Effector CD4-positive, alpha-beta T cell (primary cell): Measurements from ENCODE around the gene ABCG1.
"Not testable (repeated sequence)": the region's sequence is repeated elsewhere in the genome, so short reads cannot be mapped to it uniquely, and the experiment has no call there.

Source experiments
- DNase-seq: peaks from one replicate; pipeline ENCODE4 v3.0.0-alpha.2; 2020
- total RNA-seq: gene quantifications from one replicate; lab custom pipeline; 2026; lab: John Stamatoyannopoulos, UW

Gene ABCG1
- total RNA-seq: 48.6 reads per million, percentile 67 among the genes with 10 or more reads in this experiment

DNA sequence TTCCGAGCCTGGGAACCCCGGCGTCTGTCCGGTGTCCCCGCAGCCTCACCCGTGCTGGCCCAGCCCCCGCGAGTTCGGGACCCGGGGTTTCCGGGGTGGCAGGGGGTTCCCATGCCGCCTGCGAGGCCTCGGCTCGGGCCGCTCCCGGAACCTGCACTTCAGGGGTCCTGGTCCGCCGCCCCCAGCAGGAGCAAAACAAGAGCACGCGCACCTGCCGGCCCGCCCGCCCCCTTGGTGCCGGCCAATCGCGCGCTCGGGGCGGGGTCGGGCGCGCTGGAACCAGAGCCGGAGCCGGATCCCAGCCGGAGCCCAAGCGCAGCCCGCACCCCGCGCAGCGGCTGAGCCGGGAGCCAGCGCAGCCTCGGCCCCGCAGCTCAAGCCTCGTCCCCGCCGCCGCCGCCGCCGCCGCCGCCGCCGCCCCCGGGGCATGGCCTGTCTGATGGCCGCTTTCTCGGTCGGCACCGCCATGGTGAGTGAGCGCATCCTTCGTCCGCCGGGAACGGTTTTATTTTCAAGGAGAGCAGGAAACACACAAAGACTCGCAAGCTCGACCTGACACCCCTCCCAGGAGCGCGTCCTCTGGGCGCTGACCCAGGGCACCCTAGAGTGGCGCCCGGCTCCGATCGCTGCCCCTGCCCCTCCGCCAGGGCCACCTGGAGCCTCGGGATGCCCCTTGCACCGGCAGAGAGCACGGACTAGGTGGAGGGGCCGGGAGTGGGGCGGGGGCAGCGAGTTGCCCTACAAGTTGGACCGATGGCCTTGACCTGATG, at the start of gene ABCG1:
ABCG1 (plus strand) TSS at position 305 of the 770 bp plus-strand sequence; CDS start at position 428, 123 bp downstream.
- DNase-seq: peak; percentile 45

GRCh38 chr21:42169758-42170157, 49.2 kb upstream of the ABCG1 start:
- DNase-seq: no peak

- no peak for DNase-seq
Measured at GRCh38 chr21:42171091-42172053, 47.6 kb upstream of the ABCG1 start.

- DNase-seq: no peak
Measured at GRCh38 chr21:42172596-42173483, 46.1 kb upstream of the ABCG1 start.

DNA sequence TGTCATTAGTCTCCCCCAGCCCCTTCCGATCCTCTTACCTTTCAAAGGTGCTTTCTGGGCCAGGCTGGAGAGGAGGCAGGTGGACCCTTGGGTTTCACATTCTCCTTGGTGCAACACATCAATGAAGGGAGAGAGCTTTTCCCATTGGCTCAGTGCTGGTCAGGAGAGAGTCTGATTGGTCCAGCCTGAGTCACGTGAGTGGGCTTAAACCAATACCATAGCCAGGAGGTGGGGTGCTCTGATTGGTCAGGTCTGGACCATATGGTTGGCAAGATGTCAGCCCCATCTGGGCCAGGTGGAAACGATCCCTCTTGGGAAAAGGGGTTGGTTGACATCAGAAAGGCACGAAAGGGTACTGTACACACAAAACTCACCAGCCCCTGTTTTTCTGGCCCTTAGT, 44.8 kb upstream of the ABCG1 start:
- no peak for DNase-seq

DNA sequence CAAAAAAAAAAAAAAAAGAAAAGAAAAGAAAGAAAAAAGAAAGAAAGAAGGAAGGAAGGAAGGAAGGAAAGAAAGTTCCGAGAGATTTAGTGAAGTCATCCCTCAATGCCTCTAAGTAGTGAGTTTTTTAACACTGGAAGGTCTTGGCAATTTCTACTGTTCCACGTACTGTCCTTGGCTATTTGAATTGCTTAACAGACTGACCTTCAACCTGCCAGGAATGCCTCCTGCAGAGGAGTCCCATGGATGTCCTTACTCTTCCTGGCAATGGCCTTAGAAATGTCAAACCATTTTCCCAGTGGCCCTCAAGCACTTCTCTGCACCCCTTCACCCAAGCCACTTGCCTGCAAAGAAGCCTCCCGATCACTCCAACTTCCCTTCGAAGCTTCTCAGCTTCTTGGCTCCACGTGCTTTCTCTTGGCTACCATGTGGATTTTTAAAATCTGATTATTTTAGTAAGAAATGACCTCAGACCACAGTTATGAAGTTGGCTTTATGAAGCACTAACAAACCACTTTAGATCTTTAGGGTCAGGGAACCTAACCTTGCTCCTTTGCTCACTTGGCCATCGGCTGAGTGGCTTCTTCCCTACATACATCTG, 43.7 kb upstream of the ABCG1 start:
- DNase-seq: no peak

DNA sequence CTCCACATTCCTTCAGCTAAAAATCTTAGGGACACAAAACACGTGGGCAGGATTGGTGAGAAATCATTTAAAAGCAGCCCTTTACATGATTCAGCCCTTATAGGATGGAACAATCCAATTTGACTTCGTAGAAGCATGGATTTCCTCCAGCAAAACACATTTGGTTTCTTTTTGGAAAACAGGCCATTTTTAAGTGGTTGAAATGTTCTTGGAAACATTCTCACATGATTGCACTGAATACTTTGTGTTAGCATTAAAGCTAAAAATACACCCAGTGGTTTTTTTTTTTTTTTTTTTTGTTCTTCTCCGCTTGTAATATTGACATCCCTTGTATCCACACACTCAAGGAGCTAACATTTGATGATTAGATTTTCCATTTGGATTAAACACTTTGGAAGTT, 42.1 kb upstream of the ABCG1 start:
- no peak for DNase-seq

DNA sequence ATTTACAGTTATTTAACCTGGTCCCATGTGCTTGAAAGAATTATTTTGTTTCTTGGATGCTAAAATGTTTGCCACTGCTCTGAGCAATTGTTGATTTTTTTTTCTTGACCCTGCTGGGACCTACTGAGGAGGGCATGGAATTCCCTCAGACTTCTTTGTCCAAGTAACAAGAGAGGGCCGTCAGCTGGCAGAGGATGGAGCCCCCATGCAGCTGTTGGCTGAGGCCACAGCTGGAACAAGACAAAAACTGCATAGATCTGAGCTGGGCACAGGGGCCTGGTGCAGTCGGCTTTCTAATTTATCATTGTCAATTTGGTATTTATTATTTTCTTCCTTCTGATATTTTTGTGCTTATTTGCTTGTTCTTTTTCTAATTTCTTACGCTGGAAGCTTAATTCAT, 39.6 kb upstream of the ABCG1 start:
- DNase-seq: no peak

DNA sequence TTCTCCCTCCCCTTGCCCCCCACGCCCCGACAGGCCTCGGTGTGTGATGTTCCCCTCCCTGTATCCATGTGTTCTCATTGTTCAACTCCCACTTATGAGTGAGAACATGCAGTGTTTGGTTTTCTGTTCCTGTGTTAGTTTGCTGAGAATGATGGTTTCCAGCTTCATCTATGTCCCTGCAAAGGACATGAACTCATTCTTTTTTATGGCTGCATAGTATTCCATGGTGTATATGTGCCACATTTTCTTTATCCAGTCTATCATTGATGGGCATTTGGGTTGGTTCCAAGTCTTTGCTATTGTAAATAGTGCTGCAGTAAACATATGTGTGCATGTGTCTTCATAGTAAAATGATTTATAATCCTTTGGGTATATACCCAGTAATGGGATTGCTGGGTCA, 38.9 kb upstream of the ABCG1 start:
- DNase-seq: not testable (repeated sequence)

- no peak for DNase-seq
Measured at GRCh38 chr21:42182713-42183371, 36.1 kb upstream of the ABCG1 start.

DNA sequence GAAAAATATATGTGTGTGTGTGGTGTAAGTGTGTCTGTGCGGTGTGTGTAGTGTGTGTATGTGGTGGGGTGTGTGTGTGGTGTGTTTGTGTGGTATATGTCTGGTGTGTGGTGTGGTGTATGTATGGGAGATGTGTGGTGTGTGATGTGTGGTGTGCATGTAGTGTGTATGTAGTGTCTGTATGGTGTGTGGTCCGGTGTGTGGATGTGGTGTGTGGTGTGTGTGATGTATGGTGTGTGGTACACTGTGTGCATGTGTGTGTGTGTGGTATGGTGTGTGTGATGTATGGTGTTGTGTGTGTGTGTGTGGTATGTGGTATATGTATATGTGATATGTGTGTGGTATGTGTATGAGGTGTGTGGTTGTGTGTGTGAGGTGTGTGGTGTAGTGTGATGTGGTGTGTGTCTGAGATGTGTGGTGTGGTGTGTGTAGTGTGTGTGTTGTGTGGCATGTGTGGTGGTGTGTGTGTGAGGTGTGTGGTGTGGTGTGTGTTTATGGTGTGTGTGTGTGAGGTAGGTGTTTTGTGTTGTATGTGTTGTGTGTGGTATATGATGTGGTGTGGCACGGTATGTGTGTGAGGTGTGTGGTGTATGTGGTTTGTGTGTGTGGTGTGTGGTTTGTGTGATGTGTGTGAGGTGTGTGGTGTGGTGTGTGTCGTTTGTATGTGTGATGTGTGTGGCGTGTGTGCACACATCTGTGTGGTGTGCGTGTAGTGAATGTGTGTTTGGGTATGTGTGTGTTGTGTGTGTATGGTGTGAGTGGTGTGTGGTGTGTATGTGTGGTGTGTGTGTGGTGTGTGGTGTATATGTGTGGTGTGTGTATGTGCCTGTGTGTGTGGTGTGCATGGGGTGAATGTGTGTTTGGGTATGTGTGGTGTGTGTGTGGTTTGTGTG, 35.3 kb upstream of the ABCG1 start:
- no peak for DNase-seq

GRCh38 chr21:42186591-42186990, 32.3 kb upstream of the ABCG1 start:
- no peak for DNase-seq

DNA sequence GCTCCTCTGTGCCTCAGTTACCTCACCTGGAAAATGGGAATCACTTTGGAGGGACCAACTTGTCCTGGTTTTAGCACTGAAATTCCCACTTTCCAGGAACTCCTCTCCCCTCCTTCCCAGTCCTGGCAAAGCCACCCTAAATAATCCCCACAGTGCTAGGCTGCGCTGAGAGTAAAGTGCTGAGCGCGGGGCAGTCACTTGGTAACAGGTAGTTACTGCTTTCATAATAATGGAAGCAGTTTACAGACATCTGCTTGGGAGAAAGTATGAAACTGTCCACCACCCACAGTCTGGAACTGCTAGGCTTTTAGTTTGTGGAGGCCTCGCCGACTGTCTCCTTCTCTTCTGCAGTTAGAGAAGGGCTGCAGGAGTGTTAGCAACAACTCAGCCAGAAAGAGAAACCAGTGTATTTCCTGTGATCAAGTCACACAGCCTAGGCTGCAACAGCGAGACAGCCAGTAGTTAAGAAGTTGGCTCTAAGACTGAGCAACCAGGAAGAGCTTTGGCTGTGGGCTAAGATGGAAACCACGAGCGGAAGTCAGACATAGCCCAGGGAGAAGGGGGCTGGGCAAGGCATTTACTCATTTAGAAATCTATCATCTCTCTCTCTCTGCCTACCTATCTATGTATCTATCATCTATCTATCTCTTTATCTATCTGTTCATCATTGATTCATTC, 30.8 kb upstream of the ABCG1 start:
- DNase-seq: peak; percentile 69

DNA sequence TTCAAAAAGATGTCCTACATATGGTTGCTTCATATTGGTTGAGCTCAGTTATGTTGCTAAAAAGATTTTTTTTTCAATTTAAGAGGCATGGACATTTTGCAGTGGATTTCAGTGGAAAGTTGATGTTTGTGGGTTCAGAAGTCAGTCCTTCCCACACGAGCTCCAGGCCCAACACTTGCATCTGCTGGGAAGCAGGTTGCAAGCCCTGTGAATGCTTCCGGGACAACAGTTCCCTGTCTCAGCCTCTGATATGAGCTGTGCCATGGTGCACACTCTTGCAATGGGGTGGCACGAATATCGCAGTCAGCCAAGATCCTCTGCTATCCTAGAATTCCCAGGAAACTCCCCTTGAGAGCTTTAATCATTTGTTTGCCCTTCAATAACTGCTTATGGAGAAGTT, 30.3 kb upstream of the ABCG1 start:
- no peak for DNase-seq

DNA sequence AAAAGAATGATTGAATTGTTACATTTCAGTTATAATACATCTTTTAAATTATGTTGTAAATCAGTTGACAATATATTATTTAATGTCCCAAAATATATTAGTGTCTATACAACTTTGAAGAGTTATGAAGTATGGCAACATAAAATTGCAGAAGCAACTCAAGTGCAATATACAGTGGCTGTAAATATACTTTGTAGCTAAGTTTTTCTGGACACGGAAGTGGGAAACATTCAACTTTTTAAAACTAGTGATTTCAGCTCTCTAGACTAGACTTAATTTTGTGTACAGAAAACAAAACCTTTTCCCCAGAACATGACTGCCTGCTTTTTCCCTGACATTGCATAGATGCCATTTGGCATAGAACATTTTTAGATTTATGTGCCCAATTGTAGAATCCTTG, 29.5 kb upstream of the ABCG1 start:
- DNase-seq: no peak

- no peak for DNase-seq
Measured at GRCh38 chr21:42189860-42190485, 29.0 kb upstream of the ABCG1 start.

DNA sequence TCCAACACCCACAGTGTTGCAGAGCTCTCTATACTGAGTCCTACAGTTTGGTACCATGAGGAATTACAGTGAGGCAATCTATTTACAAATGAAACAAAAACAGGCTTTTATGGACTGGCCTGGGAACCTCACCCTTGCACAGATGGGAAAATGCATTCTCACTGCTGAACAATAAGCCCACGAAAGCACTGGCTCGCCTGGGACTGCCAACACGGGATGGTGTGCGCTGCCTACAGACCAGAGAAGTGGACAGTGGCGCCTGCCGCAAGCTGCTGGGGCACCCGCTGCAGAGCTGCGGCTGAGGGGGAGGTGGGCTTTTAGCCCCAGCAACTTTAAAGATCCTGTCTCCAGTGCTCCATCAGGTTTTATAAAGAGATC, 28.5 kb upstream of the ABCG1 start:
- no peak for DNase-seq

DNA sequence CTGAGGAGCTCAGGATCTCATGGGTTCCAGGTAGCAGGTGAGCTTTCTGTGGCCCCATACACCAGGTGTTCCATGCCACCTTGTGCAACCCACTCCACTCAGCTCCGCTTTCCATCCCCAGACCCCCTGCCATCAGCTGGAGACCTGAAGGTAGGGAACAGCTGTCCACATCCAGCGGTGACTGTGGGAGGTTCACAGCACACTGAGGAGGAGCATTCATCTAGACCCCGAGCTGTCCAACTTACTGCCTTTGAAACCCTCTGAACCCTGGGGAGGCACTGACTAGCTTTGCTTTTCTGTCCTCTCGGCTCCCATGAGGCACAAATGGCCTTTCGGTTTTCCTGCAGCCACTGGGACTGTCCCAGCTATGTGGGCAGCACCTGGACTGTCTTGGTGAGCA, 27.9 kb upstream of the ABCG1 start:
- DNase-seq: no peak
